Measurements from ENCODE around the gene MED26. TPM values are rescaled to one million over a fixed set of nuclear protein-coding genes. Genes with fewer than 3 reads are reported as not detected.

MED26 gene
- total RNA-seq, 1 experiment from 2014 or later, result 11.4 TPM

- H3K27me3 ChIP-seq (ENCODE audit: insufficient read depth, low read length), result no peaks in the 10 kb centered on the region
- no peak overlapping the region for H2AK5ac ChIP-seq (ENCODE audit: insufficient read length, low read length)
- Mint-ChIP-seq H3K36me3 (ENCODE audit: insufficient read depth in 1 of 3, low read depth in 3 of 3) (peaks cover 41 to 92% (median 77%) of the 10 kb centered on the region in 3 experiments; a peak in 6 of 7 replicates), H3K27me3 (ENCODE audit: low read depth) (no peaks in the 10 kb centered on the region; the same call in 1 of the 2 replicates), H3K4me1 (no peaks in the 10 kb centered on the region), H3K4me3 (no peak overlapping the region), H3K9me3 (no peaks in the 10 kb centered on the region), H3K27ac (no peak overlapping the region)
- H3K79me2 ChIP-seq (ENCODE audit: insufficient read depth, low read length), result no peaks in the 10 kb centered on the region
- H3K9ac ChIP-seq (ENCODE audit: extremely low read depth, insufficient read length, low read length), result no peak overlapping the region
- H2BK12ac ChIP-seq (ENCODE audit: insufficient read length, low read depth, low read length), result no peak overlapping the region
- H2BK15ac ChIP-seq (ENCODE audit: low read depth, low read length), result no peak overlapping the region
- no peak overlapping the region for H3T11ph ChIP-seq (ENCODE audit: low read length)
- no peak overlapping the region for H3K18ac ChIP-seq (ENCODE audit: insufficient read length, low read depth, low read length)
- no peak overlapping the region for H2BK20ac ChIP-seq (ENCODE audit: low read depth, low read length, poor library complexity, severe bottlenecking)
- no peaks in the 10 kb centered on the region for H3K79me1 ChIP-seq (ENCODE audit: insufficient read depth, low read depth, low read length, poor library complexity, severe bottlenecking)
- H3K23me2 ChIP-seq (ENCODE audit: insufficient read length, low read depth, low read length, poor library complexity, severe bottlenecking), result no peaks in the 10 kb centered on the region
- no peaks in the 10 kb centered on the region for H3K9me3 ChIP-seq (ENCODE audit: control insufficient read depth, low read depth, low read length)
- no peak overlapping the region for H3K4ac ChIP-seq (ENCODE audit: low read depth, low read length)
- H4K20me1 ChIP-seq (ENCODE audit: control insufficient read depth, insufficient read depth, insufficient read length), result no peaks in the 10 kb centered on the region
- H3K27ac ChIP-seq (ENCODE audit: insufficient read length, low read depth, low read length), result no peak overlapping the region
- no peak overlapping the region for H3K14ac ChIP-seq (ENCODE audit: insufficient read depth, low read length)
- H3K4me2 ChIP-seq (ENCODE audit: insufficient read depth, insufficient read length, low read length), result no peak overlapping the region
- no peak overlapping the region for H2AFZ ChIP-seq (ENCODE audit: low read length)
- no peaks in the 10 kb centered on the region for H3K4me1 ChIP-seq (ENCODE audit: insufficient read depth, low read length)
- no peak overlapping the region for H2BK120ac ChIP-seq (ENCODE audit: low read depth, low read length, poor library complexity, severe bottlenecking)
- WGBS (ENCODE audit: extremely low coverage, insufficient read length, low lambda C conversion rate), result no CpG with 5 or more reads among the region's 29 CpGs
- TF ChIP-seq CTCF (conservative IDR thresholded peaks at IDR 0.05), result no peak
- H4K8ac ChIP-seq (replicated peaks; ENCODE audit: insufficient read length, low read depth, low read length), result no peak overlapping the region
- no peak overlapping the region for H3K23ac ChIP-seq (ENCODE audit: insufficient read length, low read depth, low read length)
- no peak overlapping the region for H3K56ac ChIP-seq (ENCODE audit: insufficient read length, low read depth, low read length)
- DNase-seq, result no peak
- H4K5ac ChIP-seq (ENCODE audit: insufficient read length, low read depth, low read length), result no peak overlapping the region
- no peak overlapping the region for H4K91ac ChIP-seq (ENCODE audit: insufficient read length, low read depth, low read length)
- no peak overlapping the region for H2BK5ac ChIP-seq (ENCODE audit: insufficient read length, low read length)
Measured at GRCh38 chr19:16525751-16526481, 102.1 kb downstream of the MED26 start.
